Fibroblast of the aortic adventitia (primary cell): Measurements from ENCODE around the gene STK24. TPM values are rescaled to one million over a fixed set of nuclear protein-coding genes. Genes with fewer than 3 reads are reported as not detected.

ENCODE experiments used
- DNase-seq: peaks from one replicate; pipeline ENCODE4 v3.0.0-alpha.2; 2010; ENCODE audit warnings: low read depth
- H3K4me3 ChIP-seq: 2 replicates; pipeline ENCODE4 v1.5.1; 2011; ENCODE audit warnings: low read depth, mild to moderate bottlenecking, control low read depth, low read length, moderate library complexity
- CTCF ChIP-seq: IDR thresholded peaks from 2 replicates; pipeline ENCODE4 v1.5.1; 2011; ENCODE audit warnings: mild to moderate bottlenecking, low read length, control low read depth, inconsistent platforms; ENCODE audit not compliant: insufficient read depth
- total RNA-seq: library from RNA; depleted of rRNA; stranded (reverse); fragments of >200 nt; gene quantifications from 2 replicates; pipeline ENCODE4 v1.2.3, GENCODE V29; 2012; ENCODE audit warnings: low replicate concordance

The STK24 gene
- total RNA-seq, 1 donor, result 64.0 TPM

GRCh38 chr13:98513837-98514236 lies 63.1 kb downstream of the STK24 start:
- H3K4me3 ChIP-seq, result no peak overlapping the region
- TF ChIP-seq CTCF, result no peak
- no peak for DNase-seq

DNA sequence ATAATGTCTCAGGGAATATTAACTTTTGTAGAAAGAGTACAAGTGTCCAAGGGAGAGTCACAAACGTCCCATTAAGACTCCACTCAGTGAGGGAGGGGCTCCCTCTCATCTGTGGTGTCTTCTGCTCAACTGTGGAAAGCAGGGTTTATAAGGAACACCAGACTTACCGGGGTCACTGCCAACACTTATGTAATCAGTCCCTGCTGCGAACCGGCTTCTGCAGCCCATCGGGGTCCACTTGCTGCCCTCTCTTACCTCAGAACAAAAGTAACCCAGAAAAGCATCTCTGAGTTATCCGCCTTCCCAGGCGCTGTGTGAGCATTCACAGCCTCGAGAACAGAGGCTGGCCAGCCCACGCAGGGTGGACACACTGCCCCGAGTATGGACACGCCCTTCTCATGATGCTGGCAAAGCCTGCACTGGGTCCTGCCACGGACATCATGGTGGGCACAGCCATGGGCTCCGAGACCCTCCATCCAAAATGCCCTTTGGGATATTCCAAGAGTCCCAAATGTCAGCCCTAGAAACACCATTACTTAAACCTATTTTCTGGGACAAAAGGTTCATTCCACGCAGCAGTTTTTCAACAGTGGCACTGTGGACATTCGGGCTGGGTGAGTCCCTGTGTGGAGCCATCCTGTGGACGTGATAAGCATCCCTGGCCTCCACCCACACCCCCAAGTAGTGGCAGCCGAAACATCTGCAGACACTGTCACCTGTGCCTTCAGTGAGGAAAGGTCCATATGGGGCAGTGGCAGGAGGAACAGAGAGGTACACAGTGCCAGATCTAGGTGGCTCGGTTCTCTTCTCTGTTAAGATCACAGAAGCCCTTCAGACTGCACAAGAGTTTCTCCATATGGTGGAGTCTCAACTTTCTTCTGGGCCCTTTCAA lies 63.9 kb downstream of the STK24 start:
- TF ChIP-seq CTCF, result no peak
- DNase-seq, result no peak

DNA sequence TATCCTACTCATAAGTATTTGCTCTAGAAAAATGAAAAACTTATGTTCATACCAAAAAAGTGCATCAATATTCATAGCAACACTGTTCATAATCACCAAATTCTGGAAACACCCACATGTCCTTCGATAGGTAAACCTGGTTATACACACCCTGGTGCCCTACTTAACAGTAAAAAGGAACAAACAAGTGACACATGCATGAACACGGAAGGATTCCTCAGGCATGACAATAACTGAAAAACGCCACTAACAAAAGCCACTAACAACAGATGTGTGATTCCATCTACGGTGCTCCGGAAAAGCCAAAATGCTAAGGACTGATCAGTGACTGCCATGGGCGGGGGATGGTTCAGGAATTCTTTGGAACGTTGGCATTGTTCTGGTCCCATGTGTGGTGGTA lies 65.5 kb downstream of the STK24 start:
- DNase-seq, result no peak
- TF ChIP-seq CTCF, result no peak
- no peak overlapping the region for H3K4me3 ChIP-seq

More for the DNA sequence above, 63.9 kb downstream of the STK24 start:
- no peak overlapping the region for H3K4me3 ChIP-seq

GRCh38 chr13:98510156-98510509 lies 66.8 kb downstream of the STK24 start:
- no peak for TF ChIP-seq CTCF
- H3K4me3 ChIP-seq, result no peak overlapping the region
- DNase-seq, result no peak

GRCh38 chr13:98509271-98510155 lies 67.4 kb downstream of the STK24 start:
- peak; percentile 96 for DNase-seq
- no peak overlapping the region for H3K4me3 ChIP-seq
- no peak for TF ChIP-seq CTCF

- no peak overlapping the region for H3K4me3 ChIP-seq
- no peak for TF ChIP-seq CTCF
- DNase-seq, result peak; percentile 81
These were observed 68.2 kb downstream of the STK24 start for GRCh38 chr13:98508685-98509084.
